Ecto neural progenitor cell (in vitro differentiated cells): ENCODE data around the gene RFXAP.

Source experiments
- DNase-seq: peaks from one replicate; pipeline ENCODE4 v3.0.0-alpha.2; 2018; ENCODE audit warnings: low spot score

RFXAP gene

DNA sequence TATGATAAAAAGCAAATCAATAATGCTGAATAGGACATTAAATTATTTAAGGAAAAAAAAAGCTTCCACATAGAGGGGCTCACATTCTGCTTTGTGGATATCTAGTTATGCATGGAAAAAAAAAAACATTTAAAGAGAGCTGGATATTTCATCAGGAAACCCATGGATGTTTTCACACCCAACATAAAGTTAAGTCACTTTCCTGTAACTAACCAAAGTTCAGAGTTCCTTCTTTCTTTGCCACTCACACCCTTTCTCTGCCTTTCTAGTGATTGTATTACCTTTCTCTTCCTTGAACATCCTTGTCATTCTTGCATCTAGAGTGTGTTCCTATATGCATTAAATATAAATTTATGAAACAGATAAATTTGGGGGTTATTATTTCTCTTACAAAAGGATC is 47.2 kb downstream of the RFXAP start:
- no peak for DNase-seq

DNA sequence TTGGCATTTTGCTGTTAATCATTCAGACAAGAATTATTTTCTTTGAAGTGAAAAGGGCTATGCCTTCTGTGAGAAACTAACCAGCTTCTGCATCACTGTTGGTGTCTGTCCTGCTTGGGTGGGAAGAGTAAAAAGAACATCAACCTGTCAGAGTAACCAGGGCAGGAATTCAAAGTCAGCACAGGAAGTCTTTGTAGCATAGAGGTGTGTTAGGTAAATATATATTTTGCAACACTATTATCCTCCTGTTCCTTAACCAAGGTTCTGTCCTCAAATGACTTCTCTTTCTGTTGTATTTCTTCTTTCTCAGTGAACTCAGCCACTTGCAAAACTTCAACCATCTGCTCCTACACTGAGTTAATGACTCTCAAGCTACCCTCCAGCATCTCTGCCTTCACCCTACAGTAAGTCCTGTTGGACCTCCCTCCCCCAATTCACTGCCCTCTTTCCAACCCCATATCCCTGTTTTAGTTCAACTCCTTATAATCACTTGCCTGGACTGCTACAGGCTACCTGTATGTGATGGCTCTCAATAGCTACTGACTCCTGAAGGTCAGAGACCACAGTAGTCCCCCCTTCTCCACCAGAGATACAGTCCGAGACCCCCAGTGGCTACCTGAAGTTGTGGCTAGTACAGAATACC is 51.1 kb downstream of the RFXAP start:
- no peak for DNase-seq

DNA sequence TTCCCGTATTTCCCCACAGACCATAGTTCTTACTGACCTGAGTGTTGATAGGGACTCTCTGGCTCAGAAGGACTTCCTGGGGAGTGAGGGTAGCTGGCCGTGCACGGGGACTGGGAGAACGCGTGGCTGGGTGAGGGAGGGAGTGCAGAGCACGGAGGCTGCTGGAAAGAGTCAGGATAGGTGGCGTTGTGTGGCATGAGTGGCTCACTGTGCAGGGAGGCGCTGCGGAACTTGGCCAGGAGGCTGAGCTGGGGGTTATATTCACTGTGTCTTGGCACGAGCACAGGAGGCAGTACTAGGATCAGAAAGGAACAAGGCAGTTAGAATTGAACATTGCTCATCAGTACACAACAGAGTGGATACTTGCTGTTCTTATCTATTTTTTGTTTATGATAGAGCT is 53.6 kb downstream of the RFXAP start:
- DNase-seq = no peak

DNA sequence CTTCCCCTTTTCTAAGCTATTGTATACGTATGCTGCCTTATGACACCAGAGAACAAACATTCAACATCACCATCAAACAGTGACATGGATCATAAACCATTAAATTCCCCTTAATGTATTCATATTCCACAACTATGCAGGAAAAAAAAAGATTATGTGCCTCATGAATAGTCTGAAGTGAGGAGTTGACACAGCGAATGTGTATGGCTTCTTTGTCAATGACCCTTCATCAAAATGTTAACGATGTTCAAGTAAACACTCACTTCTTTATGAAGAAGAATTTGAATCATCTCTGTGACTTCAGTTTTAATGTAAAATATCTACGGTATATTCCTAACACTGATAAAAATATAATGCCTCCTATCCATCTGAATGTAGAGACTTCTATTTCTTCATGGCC is 56.4 kb downstream of the RFXAP start:
- no peak for DNase-seq

DNA sequence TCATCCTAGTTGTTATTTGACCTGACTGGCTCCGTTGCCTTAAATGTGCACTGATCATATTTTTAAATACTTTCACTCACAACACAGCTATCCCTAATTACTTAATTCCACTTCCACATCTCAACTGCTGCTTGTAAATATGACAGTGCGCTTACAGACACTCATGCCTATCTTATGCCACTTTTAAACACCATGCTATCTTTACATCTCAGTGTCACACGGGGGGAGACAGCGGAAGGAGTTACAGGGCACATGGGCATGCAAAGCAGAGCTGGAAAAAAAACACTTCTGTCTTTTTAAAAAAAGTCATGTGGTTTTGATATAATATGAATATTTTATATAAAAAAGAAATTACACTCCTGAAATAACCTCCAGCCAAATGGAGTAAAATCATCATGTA is 56.9 kb downstream of the RFXAP start:
- DNase-seq = no peak
